ENCODE results near the gene CYTIP.

DNA sequence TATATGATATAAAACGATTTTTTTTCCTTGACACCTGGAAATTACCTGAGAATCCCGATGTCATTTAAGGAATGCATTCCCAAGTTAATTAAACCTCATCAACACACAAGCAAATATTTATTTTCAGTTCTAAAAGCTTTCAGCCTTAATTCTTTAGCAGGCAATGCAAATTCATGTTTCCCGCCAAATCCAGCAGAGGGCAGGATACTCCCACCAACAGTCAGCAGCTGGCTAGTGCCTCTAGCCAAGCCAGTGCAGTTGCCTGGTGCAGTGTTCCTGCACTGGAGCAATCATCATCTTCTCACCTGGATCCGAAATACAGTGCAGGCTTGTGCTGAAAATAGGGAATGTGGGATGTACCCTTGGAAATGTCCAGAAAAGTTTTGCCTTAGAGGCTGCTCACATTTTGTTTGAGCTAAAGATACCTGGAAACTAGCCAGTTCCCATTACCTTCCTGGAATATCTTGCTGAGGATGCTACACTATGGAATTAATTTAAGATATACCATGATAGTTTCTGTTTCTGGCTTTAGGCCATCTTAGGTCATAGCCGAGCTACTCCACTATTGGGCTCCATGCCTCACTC is 48.4 kb upstream of the CYTIP start:
- TF ChIP-seq, protein P1, sequence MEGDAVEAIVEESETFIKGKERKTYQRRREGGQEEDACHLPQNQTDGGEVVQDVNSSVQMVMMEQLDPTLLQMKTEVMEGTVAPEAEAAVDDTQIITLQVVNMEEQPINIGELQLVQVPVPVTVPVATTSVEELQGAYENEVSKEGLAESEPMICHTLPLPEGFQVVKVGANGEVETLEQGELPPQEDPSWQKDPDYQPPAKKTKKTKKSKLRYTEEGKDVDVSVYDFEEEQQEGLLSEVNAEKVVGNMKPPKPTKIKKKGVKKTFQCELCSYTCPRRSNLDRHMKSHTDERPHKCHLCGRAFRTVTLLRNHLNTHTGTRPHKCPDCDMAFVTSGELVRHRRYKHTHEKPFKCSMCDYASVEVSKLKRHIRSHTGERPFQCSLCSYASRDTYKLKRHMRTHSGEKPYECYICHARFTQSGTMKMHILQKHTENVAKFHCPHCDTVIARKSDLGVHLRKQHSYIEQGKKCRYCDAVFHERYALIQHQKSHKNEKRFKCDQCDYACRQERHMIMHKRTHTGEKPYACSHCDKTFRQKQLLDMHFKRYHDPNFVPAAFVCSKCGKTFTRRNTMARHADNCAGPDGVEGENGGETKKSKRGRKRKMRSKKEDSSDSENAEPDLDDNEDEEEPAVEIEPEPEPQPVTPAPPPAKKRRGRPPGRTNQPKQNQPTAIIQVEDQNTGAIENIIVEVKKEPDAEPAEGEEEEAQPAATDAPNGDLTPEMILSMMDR (IDR thresholded peaks at IDR 0.05), result peak; percentile 71
- TF ChIP-seq TAF1 (IDR thresholded peaks at IDR 0.05; ENCODE audit: borderline replicate concordance, low read depth, low read length) (no peak), SIN3A (IDR thresholded peaks at IDR 0.05; ENCODE audit: borderline replicate concordance, low read depth, low read length) (no peak)
- TF ChIP-seq, protein P2, sequence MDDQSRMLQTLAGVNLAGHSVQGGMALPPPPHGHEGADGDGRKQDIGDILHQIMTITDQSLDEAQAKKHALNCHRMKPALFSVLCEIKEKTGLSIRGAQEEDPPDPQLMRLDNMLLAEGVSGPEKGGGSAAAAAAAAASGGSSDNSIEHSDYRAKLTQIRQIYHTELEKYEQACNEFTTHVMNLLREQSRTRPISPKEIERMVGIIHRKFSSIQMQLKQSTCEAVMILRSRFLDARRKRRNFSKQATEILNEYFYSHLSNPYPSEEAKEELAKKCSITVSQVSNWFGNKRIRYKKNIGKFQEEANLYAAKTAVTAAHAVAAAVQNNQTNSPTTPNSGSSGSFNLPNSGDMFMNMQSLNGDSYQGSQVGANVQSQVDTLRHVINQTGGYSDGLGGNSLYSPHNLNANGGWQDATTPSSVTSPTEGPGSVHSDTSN (IDR thresholded peaks at IDR 0.05), result no peak
- TF ChIP-seq, protein P3, sequence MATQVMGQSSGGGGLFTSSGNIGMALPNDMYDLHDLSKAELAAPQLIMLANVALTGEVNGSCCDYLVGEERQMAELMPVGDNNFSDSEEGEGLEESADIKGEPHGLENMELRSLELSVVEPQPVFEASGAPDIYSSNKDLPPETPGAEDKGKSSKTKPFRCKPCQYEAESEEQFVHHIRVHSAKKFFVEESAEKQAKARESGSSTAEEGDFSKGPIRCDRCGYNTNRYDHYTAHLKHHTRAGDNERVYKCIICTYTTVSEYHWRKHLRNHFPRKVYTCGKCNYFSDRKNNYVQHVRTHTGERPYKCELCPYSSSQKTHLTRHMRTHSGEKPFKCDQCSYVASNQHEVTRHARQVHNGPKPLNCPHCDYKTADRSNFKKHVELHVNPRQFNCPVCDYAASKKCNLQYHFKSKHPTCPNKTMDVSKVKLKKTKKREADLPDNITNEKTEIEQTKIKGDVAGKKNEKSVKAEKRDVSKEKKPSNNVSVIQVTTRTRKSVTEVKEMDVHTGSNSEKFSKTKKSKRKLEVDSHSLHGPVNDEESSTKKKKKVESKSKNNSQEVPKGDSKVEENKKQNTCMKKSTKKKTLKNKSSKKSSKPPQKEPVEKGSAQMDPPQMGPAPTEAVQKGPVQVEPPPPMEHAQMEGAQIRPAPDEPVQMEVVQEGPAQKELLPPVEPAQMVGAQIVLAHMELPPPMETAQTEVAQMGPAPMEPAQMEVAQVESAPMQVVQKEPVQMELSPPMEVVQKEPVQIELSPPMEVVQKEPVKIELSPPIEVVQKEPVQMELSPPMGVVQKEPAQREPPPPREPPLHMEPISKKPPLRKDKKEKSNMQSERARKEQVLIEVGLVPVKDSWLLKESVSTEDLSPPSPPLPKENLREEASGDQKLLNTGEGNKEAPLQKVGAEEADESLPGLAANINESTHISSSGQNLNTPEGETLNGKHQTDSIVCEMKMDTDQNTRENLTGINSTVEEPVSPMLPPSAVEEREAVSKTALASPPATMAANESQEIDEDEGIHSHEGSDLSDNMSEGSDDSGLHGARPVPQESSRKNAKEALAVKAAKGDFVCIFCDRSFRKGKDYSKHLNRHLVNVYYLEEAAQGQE (IDR thresholded peaks at IDR 0.05; ENCODE audit: low read depth, low read length), result no peak

All from SK-N-SH (cell line).